Prostate gland (tissue), 2 donors: ENCODE data around the gene EGF.

Experiments
- POLR2A ChIP-seq: fragments of 450-650 bp; IDR thresholded peaks from one replicate; pipeline ENCODE4 v1.6.1; 2016; ENCODE audit warnings: antibody characterized with exemption, mild to moderate bottlenecking
- TF ChIP-seq, protein P1 (sequence below), 4 experiments: fragments of 200-600 bp in 2 of 4; fragments of 450-650 bp in 2 of 4; sonication (generic) in 2 of 4; IDR thresholded peaks; 1 replicate in 3 of 4; 2 replicates in 1 of 4; pipeline ENCODE4 v1.5.1; 2016 to 2019; ENCODE audit warnings: antibody characterized with exemption in 4 of 4, mild to moderate bottlenecking in 2 of 4, moderate library complexity in 2 of 4

- TF ChIP-seq, protein P1, sequence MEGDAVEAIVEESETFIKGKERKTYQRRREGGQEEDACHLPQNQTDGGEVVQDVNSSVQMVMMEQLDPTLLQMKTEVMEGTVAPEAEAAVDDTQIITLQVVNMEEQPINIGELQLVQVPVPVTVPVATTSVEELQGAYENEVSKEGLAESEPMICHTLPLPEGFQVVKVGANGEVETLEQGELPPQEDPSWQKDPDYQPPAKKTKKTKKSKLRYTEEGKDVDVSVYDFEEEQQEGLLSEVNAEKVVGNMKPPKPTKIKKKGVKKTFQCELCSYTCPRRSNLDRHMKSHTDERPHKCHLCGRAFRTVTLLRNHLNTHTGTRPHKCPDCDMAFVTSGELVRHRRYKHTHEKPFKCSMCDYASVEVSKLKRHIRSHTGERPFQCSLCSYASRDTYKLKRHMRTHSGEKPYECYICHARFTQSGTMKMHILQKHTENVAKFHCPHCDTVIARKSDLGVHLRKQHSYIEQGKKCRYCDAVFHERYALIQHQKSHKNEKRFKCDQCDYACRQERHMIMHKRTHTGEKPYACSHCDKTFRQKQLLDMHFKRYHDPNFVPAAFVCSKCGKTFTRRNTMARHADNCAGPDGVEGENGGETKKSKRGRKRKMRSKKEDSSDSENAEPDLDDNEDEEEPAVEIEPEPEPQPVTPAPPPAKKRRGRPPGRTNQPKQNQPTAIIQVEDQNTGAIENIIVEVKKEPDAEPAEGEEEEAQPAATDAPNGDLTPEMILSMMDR (IDR thresholded peaks at IDR 0.05) = no peak
- no peak for TF ChIP-seq POLR2A
Observed at GRCh38 chr4:109966891-109967481, 54.3 kb downstream of the EGF start.
